Rectal smooth muscle tissue (tissue), 1 donor: ENCODE results near the gene MTRR.

Experiments
- H3K27ac ChIP-seq: one replicate; pipeline ENCODE4 v1.7.0; 2013; ENCODE audit warnings: low read depth, low read length, inconsistent platforms
- H3K27me3 ChIP-seq: one replicate; pipeline ENCODE4 v1.7.0; 2013; ENCODE audit warnings: low read length; ENCODE audit not compliant: control insufficient read depth, insufficient read depth
- H3K36me3 ChIP-seq: one replicate; pipeline ENCODE4 v1.7.0; 2013; ENCODE audit warnings: low read length; ENCODE audit not compliant: control insufficient read depth, insufficient read depth
- H3K4me1 ChIP-seq: one replicate; pipeline ENCODE4 v1.7.0; 2013; ENCODE audit warnings: low read length; ENCODE audit not compliant: control insufficient read depth, insufficient read depth
- H3K4me3 ChIP-seq: one replicate; pipeline ENCODE4 v1.7.0; 2013; ENCODE audit warnings: low read length
- H3K9ac ChIP-seq: one replicate; pipeline ENCODE4 v1.7.0; 2013; ENCODE audit warnings: low read length

The MTRR gene

DNA sequence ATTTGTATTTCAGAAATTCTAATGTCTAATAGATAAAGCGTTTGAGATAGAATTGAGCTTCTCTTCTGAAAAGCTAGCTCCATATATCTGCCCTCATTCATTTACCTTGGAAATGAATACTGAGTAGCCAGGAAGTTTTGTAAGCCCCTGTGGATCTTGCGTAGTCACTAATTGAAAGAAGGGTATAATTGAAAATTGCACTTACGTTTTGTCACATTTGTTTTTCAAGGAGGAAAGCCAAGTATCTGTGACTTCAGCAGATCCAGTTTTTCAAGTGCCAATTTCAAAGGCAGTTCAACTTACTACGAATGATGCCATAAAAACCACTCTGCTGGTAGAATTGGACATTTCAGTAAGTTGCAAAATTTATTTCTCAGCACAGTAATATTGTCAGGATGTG lies 14.0 kb downstream of the MTRR start:
- peaks cover 27% of the 10 kb centered on the region for H3K36me3 ChIP-seq
- H3K27me3 ChIP-seq = no peaks in the 10 kb centered on the region
- H3K9ac ChIP-seq = no peak overlapping the region
- H3K4me1 ChIP-seq = no peaks in the 10 kb centered on the region
- no peak overlapping the region for H3K27ac ChIP-seq
- H3K4me3 ChIP-seq = no peak overlapping the region

GRCh38 chr5:7884491-7885267 lies 15.7 kb downstream of the MTRR start:
- H3K36me3 ChIP-seq = peaks cover 28% of the 10 kb centered on the region
- H3K27ac ChIP-seq = no peak overlapping the region
- no peaks in the 10 kb centered on the region for H3K4me1 ChIP-seq
- no peak overlapping the region for H3K4me3 ChIP-seq
- H3K27me3 ChIP-seq = no peaks in the 10 kb centered on the region
- H3K9ac ChIP-seq = no peak overlapping the region

- Histone ChIP-seq H3K27ac (no peak overlapping the region), H3K36me3 (peaks cover 17% of the 10 kb centered on the region), H3K27me3 (no peaks in the 10 kb centered on the region), H3K4me1 (no peaks in the 10 kb centered on the region), H3K9ac (no peak overlapping the region), H3K4me3 (no peak overlapping the region)
Observed at GRCh38 chr5:7886849-7887475, 18.0 kb downstream of the MTRR start.

DNA sequence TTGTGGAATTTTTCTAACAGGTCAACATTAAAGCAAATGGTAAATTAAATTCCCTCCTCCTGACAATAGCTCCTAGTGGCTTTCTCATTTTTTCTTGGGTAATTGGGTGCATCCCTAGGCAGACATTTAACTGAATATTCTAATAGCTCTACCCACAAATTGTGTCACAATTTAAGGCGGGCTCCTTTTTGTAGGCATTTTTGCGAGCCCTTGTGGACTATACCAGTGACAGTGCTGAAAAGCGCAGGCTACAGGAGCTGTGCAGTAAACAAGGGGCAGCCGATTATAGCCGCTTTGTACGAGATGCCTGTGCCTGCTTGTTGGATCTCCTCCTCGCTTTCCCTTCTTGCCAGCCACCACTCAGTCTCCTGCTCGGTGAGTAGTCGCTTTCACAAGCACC lies 20.0 kb downstream of the MTRR start:
- no peaks in the 10 kb centered on the region for H3K4me1 ChIP-seq
- H3K27me3 ChIP-seq = no peaks in the 10 kb centered on the region
- H3K36me3 ChIP-seq = peaks cover 10% of the 10 kb centered on the region
- no peak overlapping the region for H3K27ac ChIP-seq
- no peak overlapping the region for H3K4me3 ChIP-seq
- H3K9ac ChIP-seq = no peak overlapping the region

GRCh38 chr5:7894439-7894838 lies 25.5 kb downstream of the MTRR start:
- H3K4me3 ChIP-seq = no peak overlapping the region
- no peak overlapping the region for H3K9ac ChIP-seq
- H3K27me3 ChIP-seq = no peaks in the 10 kb centered on the region
- no peaks in the 10 kb centered on the region for H3K4me1 ChIP-seq
- H3K27ac ChIP-seq = no peak overlapping the region
- peaks cover 18% of the 10 kb centered on the region for H3K36me3 ChIP-seq

GRCh38 chr5:7894860-7895259 lies 25.9 kb downstream of the MTRR start:
- Histone ChIP-seq H3K36me3 (peaks cover 18% of the 10 kb centered on the region), H3K4me1 (no peaks in the 10 kb centered on the region), H3K9ac (no peak overlapping the region), H3K27ac (no peak overlapping the region), H3K27me3 (no peaks in the 10 kb centered on the region), H3K4me3 (no peak overlapping the region)

- H3K27ac ChIP-seq = no peak overlapping the region
- H3K36me3 ChIP-seq = peaks cover 21% of the 10 kb centered on the region
- H3K27me3 ChIP-seq = no peaks in the 10 kb centered on the region
- no peak overlapping the region for H3K4me3 ChIP-seq
- no peaks in the 10 kb centered on the region for H3K4me1 ChIP-seq
- H3K9ac ChIP-seq = no peak overlapping the region
Observed at GRCh38 chr5:7897014-7897600, 28.2 kb downstream of the MTRR start.

DNA sequence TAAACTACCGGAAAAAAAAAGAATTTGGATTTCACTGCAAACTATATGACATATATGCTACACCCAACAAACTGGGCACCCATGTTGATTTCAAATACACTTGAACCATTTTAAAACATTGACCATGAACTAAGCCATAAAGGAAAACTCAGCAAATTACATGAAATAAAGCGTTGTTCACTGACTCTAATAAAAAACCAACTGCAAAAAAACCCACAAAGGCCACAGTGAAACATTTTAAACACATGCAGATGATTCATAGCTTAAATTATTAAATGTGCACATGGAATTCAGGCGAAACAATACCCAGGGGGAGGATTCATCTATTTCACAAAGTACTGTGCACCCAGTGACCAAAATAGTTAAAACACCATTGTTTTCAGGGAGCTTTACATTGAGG lies 33.3 kb downstream of the MTRR start:
- Histone ChIP-seq H3K36me3 (peaks cover 14% of the 10 kb centered on the region), H3K4me3 (no peak overlapping the region), H3K27ac (no peak overlapping the region), H3K4me1 (peaks cover 3% of the 10 kb centered on the region), H3K9ac (no peak overlapping the region), H3K27me3 (no peaks in the 10 kb centered on the region)

- no peaks in the 10 kb centered on the region for H3K27me3 ChIP-seq
- peaks cover 14% of the 10 kb centered on the region for H3K36me3 ChIP-seq
- H3K27ac ChIP-seq = no peak overlapping the region
Observed at GRCh38 chr5:7902666-7903625, 34.0 kb downstream of the MTRR start.

DNA sequence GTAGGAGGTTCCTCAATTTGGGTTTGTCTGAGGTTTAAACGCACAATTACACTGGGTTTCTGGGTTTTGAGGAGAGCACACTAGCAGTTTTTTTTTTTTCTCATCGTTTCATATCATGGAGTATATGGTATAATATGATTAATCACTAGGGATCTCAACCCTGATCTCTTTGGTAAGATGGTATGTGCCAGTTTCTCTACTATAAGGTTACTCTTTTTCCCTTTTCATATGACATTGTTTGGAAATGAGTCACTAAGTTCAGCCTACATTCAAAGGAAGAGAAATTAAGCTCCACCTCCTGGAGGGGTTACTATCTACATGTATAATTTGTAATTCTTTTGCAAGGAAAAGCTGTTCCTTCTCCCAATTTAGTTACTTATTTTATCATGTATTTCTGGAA lies 35.2 kb downstream of the MTRR start:
- H3K9ac ChIP-seq = no peak overlapping the region
- H3K27ac ChIP-seq = no peak overlapping the region
- H3K4me3 ChIP-seq = no peak overlapping the region
- H3K27me3 ChIP-seq = no peaks in the 10 kb centered on the region
- peaks cover 3% of the 10 kb centered on the region for H3K4me1 ChIP-seq
- peaks cover 6% of the 10 kb centered on the region for H3K36me3 ChIP-seq

More at GRCh38 chr5:7902666-7903625, 34.0 kb downstream of the MTRR start:
- Histone ChIP-seq H3K4me3 (no peak overlapping the region), H3K4me1 (peaks cover 3% of the 10 kb centered on the region), H3K9ac (no peak overlapping the region)

DNA sequence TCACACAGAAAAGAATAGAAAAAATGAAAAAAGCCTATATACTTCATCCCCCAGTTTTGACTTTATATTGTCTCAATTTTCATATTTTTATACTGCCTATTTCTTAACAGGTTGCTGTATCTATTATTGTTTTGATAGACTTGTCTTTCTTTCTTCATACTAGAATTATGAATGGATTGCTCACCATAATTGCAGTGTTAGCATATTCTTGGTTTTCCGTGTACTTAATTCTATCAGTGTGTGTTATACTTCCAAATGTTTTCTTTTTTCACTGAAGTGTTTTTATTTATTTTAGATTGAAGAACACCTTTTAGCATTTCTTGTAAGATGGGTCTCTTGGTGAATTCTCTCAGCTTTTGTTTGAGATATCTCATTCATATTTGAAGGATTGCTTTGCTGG lies 38.7 kb downstream of the MTRR start:
- H3K4me1 ChIP-seq = peaks cover 3% of the 10 kb centered on the region
- no peaks in the 10 kb centered on the region for H3K27me3 ChIP-seq
- H3K36me3 ChIP-seq = peaks cover 2% of the 10 kb centered on the region
- H3K4me3 ChIP-seq = no peak overlapping the region
- no peak overlapping the region for H3K9ac ChIP-seq
- no peak overlapping the region for H3K27ac ChIP-seq

GRCh38 chr5:7908317-7908716 lies 39.4 kb downstream of the MTRR start:
- Histone ChIP-seq H3K4me1 (peaks cover 3% of the 10 kb centered on the region), H3K9ac (no peak overlapping the region), H3K4me3 (no peak overlapping the region), H3K27ac (no peak overlapping the region), H3K36me3 (peaks cover 2% of the 10 kb centered on the region), H3K27me3 (no peaks in the 10 kb centered on the region)
